SU-DHL-6 (cell line): ENCODE data around the gene HHIPL2.

Experiments
- H2AFZ ChIP-seq: fragments of 200-600 bp; sonication (generic); 2 replicates; pipeline ENCODE4 v1.6.1; 2014; ENCODE audit warnings: low read depth, mild to moderate bottlenecking, moderate library complexity, mixed read lengths, antibody characterized with exemption, low read length; ENCODE audit not compliant: severe bottlenecking
- H3F3A ChIP-seq: fragments of 200-600 bp; shearing (Covaris generic); 2 replicates; pipeline ENCODE4 v1.6.0; 2016; ENCODE audit warnings: antibody characterized with exemption, mild to moderate bottlenecking; ENCODE audit not compliant: insufficient read depth
- H3K27ac ChIP-seq: fragments of 200-600 bp; sonication (generic); 2 replicates; pipeline ENCODE4 v1.5.1; 2016; ENCODE audit warnings: low read depth, mild to moderate bottlenecking, low read length, moderate library complexity, mixed read lengths
- H3K27me3 ChIP-seq: fragments of 200-600 bp; sonication (generic), shearing (Covaris generic); 2 replicates; pipeline ENCODE4 v1.6.0; 2014; ENCODE audit warnings: mild to moderate bottlenecking, low read length
- H3K36me3 ChIP-seq: fragments of 200-600 bp; sonication (generic); 2 replicates; pipeline ENCODE4 v1.6.1; 2014; ENCODE audit warnings: mild to moderate bottlenecking, low read length, mixed read lengths
- H3K4me2 ChIP-seq: fragments of 300-600, 200-600 bp; shearing (Covaris generic), sonication (generic); 2 replicates; pipeline ENCODE4 v1.6.0; 2014; ENCODE audit warnings: low read length, low read depth, mild to moderate bottlenecking; ENCODE audit not compliant: poor library complexity, severe bottlenecking
- H3K4me3 ChIP-seq: fragments of 200-600 bp; sonication (generic); 2 replicates; pipeline ENCODE4 v1.5.1; 2014; ENCODE audit warnings: antibody characterized with exemption, low read length, mild to moderate bottlenecking, mixed read lengths; ENCODE audit not compliant: insufficient read depth, poor library complexity, severe bottlenecking
- H3K79me2 ChIP-seq: fragments of 200-600 bp; sonication (generic); 2 replicates; pipeline ENCODE4 v1.6.1; 2014; ENCODE audit warnings: mild to moderate bottlenecking, low read length, moderate library complexity; ENCODE audit not compliant: insufficient read depth
- H3K9ac ChIP-seq: fragments of 200-600 bp; sonication (generic); 2 replicates; pipeline ENCODE4 v1.7.0; 2014; ENCODE audit warnings: mild to moderate bottlenecking, low read length
- H3K9me2 ChIP-seq: fragments of 200-600 bp; sonication (generic); replicated peaks from 2 replicates; pipeline ENCODE4 v1.6.1; 2014; ENCODE audit warnings: low read length; ENCODE audit not compliant: insufficient read depth
- H3K9me3 ChIP-seq: fragments of 200-600 bp; sonication (generic); 2 replicates; pipeline ENCODE4 v1.6.1; 2014; ENCODE audit warnings: low read length, mixed read lengths; ENCODE audit not compliant: insufficient read depth
- H4K20me1 ChIP-seq: fragments of 200-600 bp; sonication (generic); 2 replicates; pipeline ENCODE4 v1.6.1; 2014; ENCODE audit warnings: low read depth, mild to moderate bottlenecking, antibody characterized with exemption, low read length, moderate library complexity, mixed read lengths
- EZH2phosphoT487 ChIP-seq: fragments of 200-600 bp; sonication (generic), shearing (Covaris generic); conservative IDR thresholded peaks from 2 replicates; pipeline ENCODE4 v1.6.1; 2018; ENCODE audit warnings: mild to moderate bottlenecking, antibody characterized with exemption, low read length, moderate library complexity, mixed read lengths
- TF ChIP-seq, protein P1 (sequence below): fragments of 200-600 bp; sonication (generic); IDR thresholded peaks from one replicate; pipeline ENCODE4 v1.5.1; 2017; ENCODE audit warnings: antibody characterized with exemption, mild to moderate bottlenecking, low read length, moderate library complexity; ENCODE audit not compliant: insufficient read depth, poor library complexity, severe bottlenecking

HHIPL2 gene

DNA sequence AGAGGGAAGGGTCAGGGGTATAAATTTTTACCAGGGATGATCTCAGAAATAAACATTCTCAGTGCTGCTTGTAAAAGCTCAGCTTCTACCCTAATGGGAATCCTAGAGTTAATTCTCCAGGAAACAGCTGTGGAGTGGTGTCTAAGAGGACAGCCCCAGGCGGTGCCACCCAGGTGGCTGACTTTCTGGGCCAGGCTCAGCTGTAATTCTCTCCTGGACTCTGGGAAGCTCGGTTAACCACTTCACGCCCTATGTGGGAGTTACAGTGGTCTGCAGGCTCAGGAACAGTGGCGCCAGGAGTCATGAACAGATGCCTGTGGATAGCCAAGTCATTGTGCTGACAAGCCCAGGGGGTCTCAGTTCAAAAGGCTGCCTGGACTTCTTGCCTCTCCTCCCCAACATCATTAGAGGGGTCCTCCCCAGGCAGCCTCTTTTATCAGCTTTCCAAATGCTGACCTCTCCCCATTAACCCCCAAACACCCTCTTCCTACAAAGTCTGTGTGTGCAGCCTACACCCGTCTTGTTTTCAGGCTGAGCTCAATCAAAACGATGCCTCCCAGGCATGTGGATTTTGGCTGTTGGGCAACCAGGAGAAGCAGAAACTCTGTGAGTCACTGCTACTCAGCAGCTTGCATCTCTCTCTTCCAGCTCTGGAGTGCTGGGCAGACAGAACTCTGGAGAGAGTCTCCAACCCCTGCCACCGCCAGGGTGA, 1.2 kb downstream of the HHIPL2 start:
- Histone ChIP-seq H3K36me3 (no peaks in the 10 kb centered on the region), H4K20me1 (no peaks in the 10 kb centered on the region), H3K4me3 (no peak overlapping the region), H3K9ac (no peak overlapping the region), H3F3A (no peaks in the 10 kb centered on the region), H3K27ac (no peak overlapping the region), H3K27me3 (no peaks in the 10 kb centered on the region), H3K79me2 (no peaks in the 10 kb centered on the region), H3K9me2 (no peaks in the 10 kb centered on the region), H2AFZ (no peak overlapping the region), H3K4me2 (no peak overlapping the region), H3K9me3 (no peaks in the 10 kb centered on the region)
- no peak for TF ChIP-seq EZH2phosphoT487
- TF ChIP-seq, protein P1, sequence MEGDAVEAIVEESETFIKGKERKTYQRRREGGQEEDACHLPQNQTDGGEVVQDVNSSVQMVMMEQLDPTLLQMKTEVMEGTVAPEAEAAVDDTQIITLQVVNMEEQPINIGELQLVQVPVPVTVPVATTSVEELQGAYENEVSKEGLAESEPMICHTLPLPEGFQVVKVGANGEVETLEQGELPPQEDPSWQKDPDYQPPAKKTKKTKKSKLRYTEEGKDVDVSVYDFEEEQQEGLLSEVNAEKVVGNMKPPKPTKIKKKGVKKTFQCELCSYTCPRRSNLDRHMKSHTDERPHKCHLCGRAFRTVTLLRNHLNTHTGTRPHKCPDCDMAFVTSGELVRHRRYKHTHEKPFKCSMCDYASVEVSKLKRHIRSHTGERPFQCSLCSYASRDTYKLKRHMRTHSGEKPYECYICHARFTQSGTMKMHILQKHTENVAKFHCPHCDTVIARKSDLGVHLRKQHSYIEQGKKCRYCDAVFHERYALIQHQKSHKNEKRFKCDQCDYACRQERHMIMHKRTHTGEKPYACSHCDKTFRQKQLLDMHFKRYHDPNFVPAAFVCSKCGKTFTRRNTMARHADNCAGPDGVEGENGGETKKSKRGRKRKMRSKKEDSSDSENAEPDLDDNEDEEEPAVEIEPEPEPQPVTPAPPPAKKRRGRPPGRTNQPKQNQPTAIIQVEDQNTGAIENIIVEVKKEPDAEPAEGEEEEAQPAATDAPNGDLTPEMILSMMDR, result no peak

DNA sequence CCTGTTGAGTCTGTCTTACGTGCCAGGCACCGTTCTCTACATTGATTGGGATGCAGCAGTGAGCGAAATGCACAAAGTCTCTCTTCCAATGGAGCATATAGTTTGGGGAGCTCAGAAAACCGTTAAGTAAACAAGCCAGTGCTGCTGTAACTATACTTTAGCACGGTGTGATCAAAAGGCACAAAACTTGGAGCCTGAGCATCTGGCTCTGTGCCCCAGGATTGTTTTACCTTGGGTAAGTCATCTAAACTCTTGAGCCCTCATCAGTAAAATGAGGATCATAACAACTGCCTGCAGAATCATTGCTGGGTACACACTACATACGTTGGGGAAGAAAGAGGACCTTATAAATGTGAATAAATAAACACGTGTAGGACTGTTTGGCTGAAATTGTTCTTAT, 1.8 kb downstream of the HHIPL2 start:
- Histone ChIP-seq H2AFZ (no peak overlapping the region), H3K9ac (no peak overlapping the region), H3K27ac (no peak overlapping the region)

DNA sequence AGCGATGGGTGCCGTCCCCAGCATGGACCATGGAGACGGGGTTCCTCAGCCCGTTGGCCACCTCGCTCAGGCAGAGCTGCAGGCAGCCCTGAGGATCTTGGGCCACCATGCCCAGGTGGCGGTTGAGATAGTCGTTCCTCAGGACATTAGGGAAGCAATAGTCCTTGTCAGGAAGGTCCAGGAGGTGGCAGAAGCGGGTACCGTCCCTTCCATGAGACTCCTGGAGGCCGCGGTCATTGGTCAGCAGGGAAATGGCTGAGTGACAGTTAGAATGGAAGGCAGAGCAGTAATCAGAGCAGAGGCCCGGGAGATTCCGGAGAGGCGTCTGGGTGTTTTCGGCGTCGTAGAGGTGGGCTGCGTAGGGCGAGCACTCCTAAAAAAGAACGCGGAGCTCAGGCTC, 4.1 kb downstream of the HHIPL2 start:
- Histone ChIP-seq H2AFZ (no peak overlapping the region), H3K27me3 (no peaks in the 10 kb centered on the region), H3K9me2 (no peaks in the 10 kb centered on the region), H3K4me2 (no peak overlapping the region), H3K9ac (no peak overlapping the region), H3K79me2 (no peaks in the 10 kb centered on the region), H3F3A (no peaks in the 10 kb centered on the region), H3K4me3 (no peak overlapping the region), H3K27ac (no peak overlapping the region), H3K36me3 (no peaks in the 10 kb centered on the region), H3K9me3 (no peaks in the 10 kb centered on the region), H4K20me1 (no peaks in the 10 kb centered on the region)
- TF ChIP-seq, protein P1, result no peak
- TF ChIP-seq EZH2phosphoT487, result no peak

More for the DNA sequence above, 1.8 kb downstream of the HHIPL2 start:
- no peaks in the 10 kb centered on the region for H3K9me2 ChIP-seq
- no peaks in the 10 kb centered on the region for H3K9me3 ChIP-seq
- H4K20me1 ChIP-seq, result no peaks in the 10 kb centered on the region
- H3K4me2 ChIP-seq, result no peak overlapping the region
- H3K79me2 ChIP-seq, result no peaks in the 10 kb centered on the region
- no peaks in the 10 kb centered on the region for H3K36me3 ChIP-seq
- TF ChIP-seq EZH2phosphoT487, result no peak
- H3K4me3 ChIP-seq, result no peak overlapping the region
- no peaks in the 10 kb centered on the region for H3F3A ChIP-seq
- H3K27me3 ChIP-seq, result no peaks in the 10 kb centered on the region

DNA sequence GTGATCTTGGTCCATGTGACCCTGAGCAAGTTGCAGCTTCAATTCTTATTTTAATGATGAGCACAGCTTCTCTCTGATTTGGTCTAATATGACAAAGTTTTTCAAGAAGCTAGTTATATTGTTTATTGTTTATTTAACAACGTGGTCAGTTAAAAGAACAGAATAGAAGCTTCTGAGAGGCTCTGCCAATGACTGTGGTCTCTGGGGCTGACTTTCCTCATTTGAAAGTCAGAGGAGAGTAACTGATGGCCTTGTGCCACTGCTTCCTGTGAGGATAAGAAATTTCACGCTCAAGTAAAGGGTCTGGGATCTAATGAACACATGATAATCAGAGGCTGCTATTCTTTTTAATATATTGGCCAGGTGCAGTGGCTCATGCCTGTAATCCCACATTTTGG, 7.3 kb downstream of the HHIPL2 start:
- no peak overlapping the region for H2AFZ ChIP-seq
- no peaks in the 10 kb centered on the region for H3F3A ChIP-seq
- no peak overlapping the region for H3K4me2 ChIP-seq
- no peaks in the 10 kb centered on the region for H3K27me3 ChIP-seq
- no peak overlapping the region for H3K27ac ChIP-seq
- no peaks in the 10 kb centered on the region for H3K9me2 ChIP-seq
- no peak for TF ChIP-seq EZH2phosphoT487
- TF ChIP-seq, protein P1, result no peak
- no peaks in the 10 kb centered on the region for H3K9me3 ChIP-seq
- H3K36me3 ChIP-seq, result no peaks in the 10 kb centered on the region
- H4K20me1 ChIP-seq, result no peaks in the 10 kb centered on the region
- no peaks in the 10 kb centered on the region for H3K79me2 ChIP-seq
- no peak overlapping the region for H3K9ac ChIP-seq
- no peak overlapping the region for H3K4me3 ChIP-seq
